GM18508 (cell line): ENCODE measurements around the gene BBOF1.
"Not testable (repeated sequence)": the region's sequence is repeated elsewhere in the genome, so short reads cannot be mapped to it uniquely, and the experiment has no call there.

Experiments used
- ATAC-seq: cut with Tn5 transposase; IDR thresholded peaks from one replicate; pipeline ENCODE4 v1.9.1; 2021; ENCODE audit warnings: moderate number of reproducible peaks; ENCODE audit not compliant: insufficient read depth, unreplicated experiment

BBOF1 gene, protein sequence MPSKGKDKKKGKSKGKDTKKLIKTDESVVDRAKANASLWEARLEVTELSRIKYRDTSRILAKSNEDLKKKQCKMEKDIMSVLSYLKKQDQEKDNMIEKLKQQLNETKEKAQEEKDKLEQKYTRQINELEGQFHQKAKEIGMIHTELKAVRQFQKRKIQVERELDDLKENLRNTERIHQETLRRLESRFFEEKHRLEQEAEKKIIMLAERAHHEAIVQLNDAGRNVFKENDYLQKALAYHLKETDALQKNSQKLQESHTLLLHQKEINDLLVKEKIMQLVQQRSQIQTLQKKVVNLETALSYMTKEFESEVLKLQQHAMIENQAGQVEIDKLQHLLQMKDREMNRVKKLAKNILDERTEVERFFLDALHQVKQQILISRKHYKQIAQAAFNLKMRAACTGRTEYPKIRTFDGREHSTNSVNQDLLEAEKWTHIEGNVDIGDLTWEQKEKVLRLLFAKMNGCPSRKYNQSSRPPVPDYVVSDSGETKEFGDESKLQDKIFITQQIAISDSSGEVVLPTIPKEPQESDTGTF

DNA sequence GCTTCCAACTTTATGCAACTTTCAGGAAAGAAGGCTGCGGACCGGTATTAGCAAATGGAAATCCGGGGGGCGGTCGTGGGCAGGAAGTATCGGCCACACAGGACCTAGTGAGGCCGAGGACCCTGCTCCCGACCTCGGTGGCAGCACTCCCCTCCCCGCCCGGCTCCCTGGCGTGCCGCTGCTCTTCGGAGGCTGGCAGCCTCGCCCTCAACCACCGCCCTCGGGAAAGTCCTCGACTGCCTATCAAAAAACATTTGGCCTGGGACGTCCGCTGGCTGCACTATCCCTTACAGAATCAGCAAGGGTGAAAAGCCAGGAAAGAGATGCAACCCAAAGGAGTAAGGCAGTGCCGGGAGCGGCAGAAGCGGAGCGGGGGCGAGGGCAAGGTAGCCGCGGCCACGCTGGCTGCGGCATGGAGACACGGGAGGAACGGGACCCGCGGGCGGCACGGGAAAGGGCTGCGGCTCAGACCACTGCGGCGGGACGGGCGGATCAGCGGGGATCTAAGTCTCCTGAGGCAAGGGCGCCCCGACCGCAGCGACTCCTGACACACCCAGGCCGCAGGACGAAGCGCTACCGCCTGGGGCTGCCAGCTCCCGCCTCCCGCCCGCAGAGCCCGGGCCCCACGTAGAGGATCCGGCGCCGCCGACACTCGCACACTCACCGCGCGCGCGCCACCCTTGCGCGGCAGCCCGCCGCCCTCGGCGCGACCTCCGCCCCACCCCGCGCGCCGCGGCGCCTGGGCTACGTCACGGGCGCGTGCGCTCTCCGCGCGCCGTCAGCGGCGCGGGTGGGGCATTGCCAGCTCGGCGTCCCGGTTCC is at the start of gene BBOF1, which contains the start of gene ENTPD5:
Gene BBOF1 (plus strand): TSS at position 764 of the 822 bp plus-strand sequence. CDS start 130 bp downstream, outside the sequence.
Gene ENTPD5 (minus strand): TSS at position 703 of the 822 bp plus-strand sequence. CDS start 31,186 bp downstream, outside the sequence.
- ATAC-seq = no peak

DNA sequence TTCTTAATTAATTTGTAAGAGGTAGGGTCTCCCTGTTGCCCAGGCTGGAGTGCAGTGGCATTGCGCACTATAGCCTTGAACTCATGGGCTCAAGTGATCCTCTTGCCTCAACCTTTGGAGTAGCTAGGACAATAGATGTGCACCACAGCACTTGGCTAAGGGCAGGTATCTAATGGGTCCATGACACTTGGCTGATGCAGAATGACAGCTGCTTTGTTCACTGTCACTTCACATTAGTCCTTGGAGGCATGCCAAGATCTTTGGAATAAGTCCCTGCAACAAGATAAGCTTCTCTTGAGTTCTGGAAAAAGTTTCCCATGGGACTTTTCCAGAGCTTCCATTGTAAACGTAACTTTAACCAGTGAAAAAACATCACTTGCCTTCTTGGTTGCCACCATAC is 45.7 kb upstream of the BBOF1 start:
- ATAC-seq = no peak

- ATAC-seq = no peak
Measured at GRCh38 chr14:73976125-73976524, 43.0 kb upstream of the BBOF1 start.

DNA sequence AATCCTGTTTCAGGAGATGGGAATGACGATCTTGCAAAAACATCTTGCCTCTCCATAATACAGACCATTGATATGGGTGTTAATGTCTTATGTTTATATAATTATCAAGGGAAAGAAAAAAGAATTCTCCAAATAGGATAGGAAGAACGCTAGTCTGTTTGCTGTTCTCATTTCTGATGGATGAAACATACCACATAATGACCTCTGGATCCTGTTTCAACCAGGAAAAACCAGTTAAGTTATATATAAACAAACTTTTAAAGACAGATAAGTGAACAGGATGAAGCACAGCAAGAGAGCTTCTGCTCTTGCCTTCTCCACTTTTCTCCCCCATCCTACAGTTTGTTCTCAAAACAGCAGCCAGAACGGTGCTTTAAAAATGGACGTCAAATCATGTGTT is 41.3 kb upstream of the BBOF1 start:
- no peak for ATAC-seq

DNA sequence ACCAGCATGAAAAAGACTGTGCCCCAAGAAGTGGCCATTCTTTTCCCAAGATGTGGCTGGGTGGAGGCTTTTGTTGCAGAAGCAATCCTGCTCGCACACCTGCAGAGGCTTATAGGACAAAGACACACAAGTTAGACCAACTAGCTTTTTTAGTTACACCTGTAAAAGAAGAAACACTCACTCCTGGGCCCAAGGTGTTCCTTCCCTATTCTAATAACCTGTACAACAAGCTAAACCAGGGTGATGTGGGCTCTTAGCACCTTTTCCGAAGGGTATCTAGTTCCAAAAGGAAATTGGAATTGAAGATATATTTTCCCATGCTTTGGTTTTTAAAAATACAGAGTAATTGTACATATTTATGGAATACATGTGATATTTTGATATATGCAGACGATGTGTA is 31.1 kb upstream of the BBOF1 start:
- ATAC-seq = no peak

GRCh38 chr14:73988656-73989055 is 30.5 kb upstream of the BBOF1 start:
- not testable (repeated sequence) for ATAC-seq

GRCh38 chr14:73991092-73991491 is 28.1 kb upstream of the BBOF1 start:
- no peak for ATAC-seq

DNA sequence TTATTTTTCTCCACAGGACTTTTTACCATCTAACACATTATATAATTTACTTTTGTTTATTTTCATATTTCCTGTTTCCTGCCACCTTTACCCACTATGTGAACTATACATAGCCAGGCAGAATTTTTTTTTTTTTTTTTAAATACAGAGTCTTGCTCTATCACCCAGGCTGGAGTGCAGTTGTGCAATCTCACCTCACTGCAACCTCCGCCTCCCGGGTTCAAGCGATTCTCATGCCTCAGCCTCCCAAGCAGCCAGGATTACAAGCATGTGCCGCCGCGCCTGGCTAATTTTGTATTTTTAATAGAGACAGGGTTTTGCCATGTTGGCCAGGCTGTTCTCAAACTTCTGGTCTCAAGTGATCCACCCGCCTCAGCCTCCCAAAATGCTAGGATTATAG is 24.2 kb upstream of the BBOF1 start:
- not testable (repeated sequence) for ATAC-seq

DNA sequence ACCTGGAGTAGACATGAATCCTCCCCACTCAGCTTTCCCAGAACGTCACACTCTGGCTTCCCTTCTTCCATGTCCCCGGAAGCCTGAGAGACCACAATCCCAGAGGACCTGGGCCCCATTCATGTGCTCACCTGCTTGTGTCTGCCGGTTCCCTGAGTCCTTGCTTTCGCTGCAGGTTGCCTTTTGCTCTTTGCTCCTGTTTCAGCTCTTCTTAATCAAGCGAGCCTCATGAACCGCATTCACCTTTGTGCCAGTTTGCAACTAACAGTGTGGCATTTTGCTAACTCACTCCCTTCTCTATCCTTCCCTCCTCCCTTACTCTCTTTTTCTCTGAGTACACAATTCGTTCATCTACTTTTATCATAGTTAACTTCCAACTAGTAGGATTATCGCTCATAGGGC is 23.2 kb upstream of the BBOF1 start:
- no peak for ATAC-seq

GRCh38 chr14:73996731-73997107 is 22.4 kb upstream of the BBOF1 start:
- ATAC-seq = no peak

DNA sequence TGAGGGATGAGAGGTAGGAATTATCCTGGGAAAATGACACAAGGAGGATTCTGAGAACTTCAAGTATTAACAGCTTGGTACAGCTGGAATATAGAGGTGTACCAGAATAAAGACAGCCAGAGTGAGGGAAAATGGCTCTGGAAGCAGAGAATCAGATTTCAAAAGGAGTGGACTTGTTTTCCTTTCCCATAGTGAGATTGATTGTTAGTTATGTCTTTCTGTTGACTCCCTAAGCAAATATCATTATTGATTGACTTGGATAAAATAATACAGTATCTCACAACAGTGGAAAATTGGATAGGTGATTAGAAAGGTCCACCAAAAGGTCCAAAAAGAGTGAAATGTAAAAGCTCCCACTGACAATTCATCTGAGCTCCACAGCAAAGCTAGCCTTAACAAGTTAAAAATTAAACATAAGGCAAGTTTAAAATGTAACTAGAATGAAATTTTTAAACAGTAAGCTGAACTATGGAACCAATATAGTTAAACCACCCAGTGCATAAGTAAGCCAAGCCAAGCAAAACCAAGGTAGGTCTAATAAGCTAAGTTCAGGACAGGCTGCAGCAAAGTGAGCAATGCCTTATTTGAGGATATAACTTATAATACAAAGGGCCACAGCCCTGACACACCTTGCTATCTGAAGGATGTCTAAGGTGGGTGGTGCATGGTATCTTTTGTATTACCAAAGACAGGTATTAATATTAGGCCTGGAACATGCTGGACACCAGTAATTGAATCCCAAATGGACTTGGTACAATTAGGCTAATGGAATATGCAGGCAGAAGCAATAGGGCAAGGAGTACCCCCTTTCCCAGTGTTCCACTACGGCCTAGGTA is 21.8 kb upstream of the BBOF1 start:
- no peak for ATAC-seq

- no peak for ATAC-seq
Measured at GRCh38 chr14:73997944-73998447, 21.2 kb upstream of the BBOF1 start.

- no peak for ATAC-seq
Measured at GRCh38 chr14:73998726-73999125, 20.4 kb upstream of the BBOF1 start.

DNA sequence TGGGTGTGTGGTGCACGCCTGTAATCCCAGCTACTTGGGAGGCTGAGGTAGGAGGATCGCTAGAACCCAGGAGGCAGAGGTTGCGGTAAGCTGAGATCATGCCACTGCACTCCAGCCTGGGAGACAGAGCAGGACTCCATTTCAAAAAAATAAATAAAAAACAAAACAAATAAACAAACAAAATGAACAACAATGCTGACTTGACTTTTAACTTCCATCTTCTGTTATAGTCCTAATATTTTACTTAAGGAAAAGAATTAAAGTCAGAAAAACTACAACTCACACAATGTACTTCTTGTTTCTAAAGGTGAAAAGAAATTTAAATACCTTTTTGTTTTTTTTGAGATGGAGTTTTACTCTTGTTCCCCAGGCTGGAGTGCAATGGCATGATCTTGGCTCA is 13.5 kb upstream of the BBOF1 start:
- ATAC-seq = not testable (repeated sequence)

DNA sequence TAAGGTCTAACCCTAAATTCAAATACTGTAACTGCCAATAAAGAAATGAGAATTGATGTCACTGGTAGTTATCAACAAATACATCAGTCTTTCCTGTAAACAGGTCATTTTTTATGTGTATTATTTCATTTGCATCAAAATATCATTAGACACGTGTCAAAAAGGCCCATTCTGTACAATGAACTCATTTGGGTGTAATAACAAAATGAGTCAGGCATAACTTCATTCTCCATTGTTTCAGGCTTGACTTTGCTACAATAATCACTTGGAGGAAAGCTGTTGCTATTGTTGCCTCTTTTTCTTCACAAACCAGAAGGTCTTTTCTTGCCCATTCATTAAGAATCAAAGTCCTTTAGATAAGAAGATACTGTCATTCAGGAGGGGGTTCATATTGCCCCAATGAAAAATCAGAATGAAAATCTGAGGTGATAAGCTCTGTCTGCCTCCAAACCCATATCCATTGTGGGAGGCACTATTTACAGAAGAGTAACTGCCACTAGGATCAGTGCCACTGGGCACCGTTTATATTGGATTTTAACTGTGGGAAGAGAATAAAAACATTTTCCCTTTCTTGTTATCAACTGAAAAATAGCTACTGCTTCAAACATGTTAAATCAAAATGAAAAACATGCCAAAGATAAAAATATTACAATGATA is 10.2 kb upstream of the BBOF1 start:
- no peak for ATAC-seq

DNA sequence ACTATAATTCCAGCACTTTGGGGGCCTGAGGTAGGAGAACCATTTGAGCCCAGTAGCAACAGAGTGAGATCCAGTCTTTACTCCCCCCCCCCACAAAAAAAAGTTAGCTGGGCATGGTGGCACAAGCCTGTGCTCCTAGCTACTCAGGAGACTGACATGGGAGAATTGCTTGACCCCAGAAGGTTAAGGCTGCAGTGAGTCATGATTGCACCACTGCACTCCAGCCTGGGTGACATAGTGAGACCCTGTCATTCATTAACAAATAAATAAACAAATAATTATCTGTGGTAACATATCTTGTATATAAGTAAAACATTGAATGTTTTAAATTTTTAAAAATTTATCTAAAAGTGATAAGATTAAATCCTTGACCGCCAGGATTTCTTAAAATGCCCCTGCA is 4.8 kb upstream of the BBOF1 start:
- no peak for ATAC-seq

DNA sequence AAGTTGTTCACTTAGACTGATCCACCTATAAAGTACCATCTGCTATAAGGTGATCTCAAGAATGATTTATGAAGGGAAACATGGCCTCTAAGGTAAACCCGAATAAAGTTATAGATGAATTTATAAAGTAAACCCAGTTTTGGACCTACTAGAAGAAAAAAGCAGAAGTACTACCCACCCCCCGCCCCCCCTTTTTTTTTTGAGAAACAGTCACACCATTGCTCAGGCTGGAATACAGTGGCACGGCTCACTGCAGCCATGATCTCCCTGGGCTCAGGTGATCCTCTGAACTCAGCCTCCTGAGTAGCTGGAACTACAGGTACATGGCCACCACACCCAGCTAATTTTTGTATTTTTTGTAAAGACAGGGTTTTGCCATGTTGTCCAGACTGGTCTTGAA is 4.0 kb upstream of the BBOF1 start:
- no peak for ATAC-seq

GRCh38 chr14:74015963-74016362 is 3.2 kb upstream of the BBOF1 start:
- no peak for ATAC-seq

DNA sequence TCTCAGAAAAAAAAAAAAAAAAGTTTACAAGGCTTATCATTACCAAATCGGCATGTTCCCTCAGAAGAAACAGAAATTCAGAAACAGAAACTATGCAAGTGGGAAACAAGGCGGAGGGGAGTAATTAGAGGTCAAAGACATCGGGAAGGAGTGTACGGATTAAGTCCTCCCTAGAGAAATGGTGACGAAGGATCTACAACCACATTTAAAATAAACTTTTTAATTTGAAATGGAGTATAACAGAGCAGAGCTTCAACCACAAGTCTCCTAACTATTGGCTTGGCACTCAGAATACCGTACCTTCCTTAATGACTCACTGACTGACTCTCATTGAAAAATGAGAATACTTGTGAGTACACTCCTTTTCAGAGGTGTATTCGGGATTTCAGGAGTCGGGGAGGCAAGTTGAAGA is 969 bp upstream of the BBOF1 start:
- ATAC-seq = no peak
